Measurements from ENCODE around the gene CCDC60.

Gene CCDC60

GRCh38 chr12:119334430-119335170 is at the start of gene CCDC60:
Gene CCDC60, plus strand, starts transcription at chr12:119334729. Its CDS starts 448 bp downstream, at chr12:119335177.
- H3K9me3 Mint-ChIP-seq, result no peaks in the 10 kb centered on the region
- no peak within 1 kb of the TSS for H3K27ac Mint-ChIP-seq
- H3K4me1 Mint-ChIP-seq (ENCODE audit: low read depth), result no peaks in the 10 kb centered on the region
- no peaks in the 10 kb centered on the region for H3K36me3 Mint-ChIP-seq (ENCODE audit: low read depth)
- peaks cover 18% of the 10 kb centered on the region for H3K27me3 Mint-ChIP-seq
- H3K4me3 Mint-ChIP-seq, result no peak within 1 kb of the TSS

GRCh38 chr12:119288576-119288975 is 46.0 kb upstream of the CCDC60 start:
- Mint-ChIP-seq H3K27me3 (no peaks in the 10 kb centered on the region), H3K27ac (no peak overlapping the region), H3K9me3 (peaks cover 4% of the 10 kb centered on the region), H3K4me1 (ENCODE audit: low read depth) (no peaks in the 10 kb centered on the region), H3K36me3 (ENCODE audit: low read depth) (no peaks in the 10 kb centered on the region), H3K4me3 (no peak overlapping the region)

- no peaks in the 10 kb centered on the region for H3K36me3 Mint-ChIP-seq (ENCODE audit: low read depth)
- peaks cover 4% of the 10 kb centered on the region for H3K9me3 Mint-ChIP-seq
- no peak overlapping the region for H3K4me3 Mint-ChIP-seq
- no peaks in the 10 kb centered on the region for H3K4me1 Mint-ChIP-seq (ENCODE audit: low read depth)
- no peak overlapping the region for H3K27ac Mint-ChIP-seq
- H3K27me3 Mint-ChIP-seq, result peaks cover 3% of the 10 kb centered on the region
These were observed 41.5 kb upstream of the CCDC60 start for GRCh38 chr12:119292893-119293630.

GRCh38 chr12:119294211-119294610 is 40.3 kb upstream of the CCDC60 start:
- no peak overlapping the region for H3K27ac Mint-ChIP-seq
- H3K9me3 Mint-ChIP-seq, result no peaks in the 10 kb centered on the region
- H3K36me3 Mint-ChIP-seq (ENCODE audit: low read depth), result no peaks in the 10 kb centered on the region
- H3K4me1 Mint-ChIP-seq (ENCODE audit: low read depth), result no peaks in the 10 kb centered on the region
- H3K4me3 Mint-ChIP-seq, result no peak overlapping the region
- peaks cover 7% of the 10 kb centered on the region for H3K27me3 Mint-ChIP-seq

DNA sequence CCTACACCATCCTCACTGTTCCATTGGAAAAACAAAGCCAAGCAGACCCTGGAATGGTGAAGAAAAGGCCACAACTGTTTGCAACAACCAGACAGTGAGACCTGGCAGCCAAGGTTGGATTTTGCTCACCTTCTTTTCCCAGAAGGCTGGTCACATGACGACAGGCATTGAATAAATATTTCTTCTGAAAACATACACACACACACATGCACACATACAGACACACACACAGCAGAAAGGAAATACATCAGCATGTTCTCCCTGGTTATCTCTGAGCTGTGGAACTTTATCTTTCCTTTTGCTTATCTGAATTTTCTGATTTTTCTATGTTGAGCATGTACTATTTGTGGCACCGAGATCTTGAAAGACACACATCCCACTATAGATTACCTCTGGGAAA is 38.0 kb upstream of the CCDC60 start:
- Mint-ChIP-seq H3K4me3 (no peak overlapping the region), H3K27me3 (peaks cover 7% of the 10 kb centered on the region), H3K9me3 (no peaks in the 10 kb centered on the region), H3K4me1 (ENCODE audit: low read depth) (no peaks in the 10 kb centered on the region), H3K27ac (no peak overlapping the region), H3K36me3 (ENCODE audit: low read depth) (no peaks in the 10 kb centered on the region)

DNA sequence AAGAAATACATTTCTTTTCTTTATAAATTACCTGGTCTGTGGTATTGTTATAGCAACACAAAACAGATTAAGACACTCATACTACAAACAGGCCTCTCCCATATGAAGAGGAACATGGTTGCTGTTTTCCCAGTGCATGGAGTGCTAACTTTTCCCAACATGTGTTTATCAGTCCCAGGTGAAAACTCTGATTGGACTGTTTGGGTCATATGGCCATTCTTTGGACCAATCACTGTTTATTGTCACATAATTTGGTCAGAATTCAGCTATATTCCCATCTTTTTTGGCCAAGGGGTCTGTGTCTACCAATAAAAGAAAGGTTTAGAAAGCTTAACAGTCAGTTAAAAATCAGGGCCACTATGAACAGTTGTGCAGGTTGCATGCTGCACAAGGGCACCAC is 35.4 kb upstream of the CCDC60 start:
- Mint-ChIP-seq H3K4me1 (ENCODE audit: low read depth) (no peaks in the 10 kb centered on the region), H3K4me3 (no peak overlapping the region), H3K9me3 (no peaks in the 10 kb centered on the region), H3K27me3 (peaks cover 7% of the 10 kb centered on the region), H3K36me3 (ENCODE audit: low read depth) (no peaks in the 10 kb centered on the region), H3K27ac (no peak overlapping the region)

DNA sequence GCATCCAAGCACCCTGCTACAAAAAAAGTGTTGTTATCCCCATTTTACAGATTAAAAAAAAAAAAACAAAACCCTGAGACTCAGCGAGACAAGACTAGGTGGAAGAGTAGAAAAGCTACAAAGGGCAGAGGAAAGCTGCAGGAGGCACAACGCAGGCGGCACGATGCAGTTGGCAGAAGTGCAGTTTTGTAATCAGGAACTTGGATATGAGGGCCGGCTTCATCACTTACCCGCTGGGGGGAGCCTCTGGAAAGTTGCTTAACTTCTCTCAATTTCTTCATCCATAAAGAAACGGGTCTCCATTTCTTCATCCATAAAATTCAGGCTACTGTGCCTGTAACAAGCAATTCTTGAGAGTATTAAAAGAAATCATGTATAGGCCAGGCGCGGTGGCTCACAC is 33.1 kb upstream of the CCDC60 start:
- no peak overlapping the region for H3K27ac Mint-ChIP-seq
- peaks cover 7% of the 10 kb centered on the region for H3K27me3 Mint-ChIP-seq
- no peak overlapping the region for H3K4me3 Mint-ChIP-seq
- no peaks in the 10 kb centered on the region for H3K4me1 Mint-ChIP-seq (ENCODE audit: low read depth)
- no peaks in the 10 kb centered on the region for H3K36me3 Mint-ChIP-seq (ENCODE audit: low read depth)
- H3K9me3 Mint-ChIP-seq, result no peaks in the 10 kb centered on the region

DNA sequence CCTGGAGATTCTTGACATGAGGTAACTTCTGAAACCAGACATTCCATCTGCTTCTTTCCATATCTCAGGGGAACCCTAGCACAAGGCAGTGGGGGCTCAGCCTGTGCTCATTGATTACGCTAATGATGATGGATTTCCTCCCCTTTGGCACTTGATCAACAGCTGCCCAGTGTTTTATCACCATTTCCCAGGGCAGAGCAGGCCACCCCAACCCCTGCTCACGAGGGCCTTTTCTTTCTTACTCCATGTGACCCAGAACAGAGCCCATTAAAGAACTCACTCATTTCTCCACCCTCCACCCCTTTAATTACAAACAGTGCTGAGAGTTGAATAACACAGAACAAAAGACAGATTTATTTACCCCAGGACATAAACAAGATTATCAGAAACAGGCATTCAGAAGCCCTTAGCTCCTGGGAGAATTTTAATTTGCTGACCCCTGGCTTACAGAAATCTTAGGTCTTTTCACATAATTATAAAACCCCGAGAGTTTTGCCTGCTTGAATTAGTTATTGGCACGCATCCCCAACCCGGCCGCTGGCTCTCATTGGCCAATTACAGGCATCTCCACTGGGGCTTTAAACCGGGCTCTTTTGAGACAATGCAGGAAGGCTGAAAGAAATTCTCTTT is 32.0 kb upstream of the CCDC60 start:
- Mint-ChIP-seq H3K27me3 (peaks cover 4% of the 10 kb centered on the region), H3K4me1 (ENCODE audit: low read depth) (no peaks in the 10 kb centered on the region), H3K9me3 (no peaks in the 10 kb centered on the region), H3K27ac (no peak overlapping the region), H3K4me3 (no peak overlapping the region), H3K36me3 (ENCODE audit: low read depth) (no peaks in the 10 kb centered on the region)

- no peaks in the 10 kb centered on the region for H3K4me1 Mint-ChIP-seq (ENCODE audit: low read depth)
- no peak overlapping the region for H3K27ac Mint-ChIP-seq
- no peak overlapping the region for H3K4me3 Mint-ChIP-seq
- H3K36me3 Mint-ChIP-seq (ENCODE audit: low read depth), result no peaks in the 10 kb centered on the region
- H3K27me3 Mint-ChIP-seq, result no peaks in the 10 kb centered on the region
- H3K9me3 Mint-ChIP-seq, result no peaks in the 10 kb centered on the region
These were observed 27.9 kb upstream of the CCDC60 start for GRCh38 chr12:119306593-119306992.

- Mint-ChIP-seq H3K27me3 (no peaks in the 10 kb centered on the region), H3K4me3 (no peak overlapping the region), H3K9me3 (no peaks in the 10 kb centered on the region), H3K27ac (no peak overlapping the region), H3K4me1 (ENCODE audit: low read depth) (no peaks in the 10 kb centered on the region), H3K36me3 (ENCODE audit: low read depth) (no peaks in the 10 kb centered on the region)
These were observed 26.8 kb upstream of the CCDC60 start for GRCh38 chr12:119307747-119308146.

- no peak overlapping the region for H3K27ac Mint-ChIP-seq
- H3K4me3 Mint-ChIP-seq, result no peak overlapping the region
- H3K27me3 Mint-ChIP-seq, result no peaks in the 10 kb centered on the region
- no peaks in the 10 kb centered on the region for H3K36me3 Mint-ChIP-seq (ENCODE audit: low read depth)
- H3K9me3 Mint-ChIP-seq, result no peaks in the 10 kb centered on the region
- no peaks in the 10 kb centered on the region for H3K4me1 Mint-ChIP-seq (ENCODE audit: low read depth)
These were observed 25.6 kb upstream of the CCDC60 start for GRCh38 chr12:119308708-119309456.

GRCh38 chr12:119311878-119312277 is 22.7 kb upstream of the CCDC60 start:
- Mint-ChIP-seq H3K36me3 (ENCODE audit: low read depth) (no peaks in the 10 kb centered on the region), H3K9me3 (peaks cover 6% of the 10 kb centered on the region), H3K27ac (no peak overlapping the region), H3K4me1 (ENCODE audit: low read depth) (no peaks in the 10 kb centered on the region), H3K4me3 (no peak overlapping the region), H3K27me3 (no peaks in the 10 kb centered on the region)

DNA sequence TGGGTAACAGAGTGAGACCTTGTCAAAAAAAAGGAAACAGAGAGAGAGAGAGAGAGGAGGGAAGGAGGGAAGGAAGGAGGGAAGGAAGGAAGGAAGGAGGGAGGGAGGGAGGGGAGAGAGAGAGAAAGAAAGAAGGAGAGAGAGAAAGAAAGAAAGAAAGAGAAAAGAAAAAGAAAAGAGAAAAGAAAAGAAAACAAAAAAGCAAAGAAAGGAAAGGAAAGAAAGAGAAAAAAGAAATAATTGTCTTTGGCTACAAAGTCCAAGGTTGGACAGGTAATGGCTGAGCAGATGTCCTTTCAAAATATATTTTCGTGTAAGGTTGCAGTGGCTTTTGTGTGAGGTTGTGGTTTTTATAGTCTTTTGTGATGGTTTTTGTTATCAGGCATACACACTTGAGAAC is 21.6 kb upstream of the CCDC60 start:
- H3K9me3 Mint-ChIP-seq, result peaks cover 6% of the 10 kb centered on the region
- no peak overlapping the region for H3K27ac Mint-ChIP-seq
- no peaks in the 10 kb centered on the region for H3K4me1 Mint-ChIP-seq (ENCODE audit: low read depth)
- no peaks in the 10 kb centered on the region for H3K36me3 Mint-ChIP-seq (ENCODE audit: low read depth)
- H3K27me3 Mint-ChIP-seq, result peaks cover under 1% of the 10 kb centered on the region
- no peak overlapping the region for H3K4me3 Mint-ChIP-seq

- Mint-ChIP-seq H3K27ac (no peak overlapping the region), H3K4me1 (ENCODE audit: low read depth) (no peaks in the 10 kb centered on the region), H3K4me3 (no peak overlapping the region), H3K9me3 (peaks cover 6% of the 10 kb centered on the region), H3K36me3 (ENCODE audit: low read depth) (no peaks in the 10 kb centered on the region), H3K27me3 (peaks cover 3% of the 10 kb centered on the region)
These were observed 20.2 kb upstream of the CCDC60 start for GRCh38 chr12:119314290-119314689.

GRCh38 chr12:119319638-119320037 is 14.9 kb upstream of the CCDC60 start:
- Mint-ChIP-seq H3K4me3 (no peak overlapping the region), H3K27me3 (peaks cover 9% of the 10 kb centered on the region), H3K4me1 (ENCODE audit: low read depth) (no peaks in the 10 kb centered on the region), H3K36me3 (ENCODE audit: low read depth) (no peaks in the 10 kb centered on the region), H3K27ac (no peak overlapping the region), H3K9me3 (peaks cover 6% of the 10 kb centered on the region)
